Stimulated activated CD4-positive, alpha-beta T cell treated with anti-CD3 and anti-CD28 coated beads, Interleukin-2, amount 100 ng/mL, for 24 hours (primary cell): ENCODE data around the gene OR12D3.
"Not testable (repeated sequence)": the region's sequence is repeated elsewhere in the genome, so short reads cannot be mapped to it uniquely, and the experiment has no call there.

ENCODE experiments used
- DNase-seq, 2 donors: peaks; one replicate each; pipeline ENCODE4 v3.0.0-alpha.2; 2020

The OR12D3 gene, protein sequence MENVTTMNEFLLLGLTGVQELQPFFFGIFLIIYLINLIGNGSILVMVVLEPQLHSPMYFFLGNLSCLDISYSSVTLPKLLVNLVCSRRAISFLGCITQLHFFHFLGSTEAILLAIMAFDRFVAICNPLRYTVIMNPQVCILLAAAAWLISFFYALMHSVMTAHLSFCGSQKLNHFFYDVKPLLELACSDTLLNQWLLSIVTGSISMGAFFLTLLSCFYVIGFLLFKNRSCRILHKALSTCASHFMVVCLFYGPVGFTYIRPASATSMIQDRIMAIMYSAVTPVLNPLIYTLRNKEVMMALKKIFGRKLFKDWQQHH

DNA sequence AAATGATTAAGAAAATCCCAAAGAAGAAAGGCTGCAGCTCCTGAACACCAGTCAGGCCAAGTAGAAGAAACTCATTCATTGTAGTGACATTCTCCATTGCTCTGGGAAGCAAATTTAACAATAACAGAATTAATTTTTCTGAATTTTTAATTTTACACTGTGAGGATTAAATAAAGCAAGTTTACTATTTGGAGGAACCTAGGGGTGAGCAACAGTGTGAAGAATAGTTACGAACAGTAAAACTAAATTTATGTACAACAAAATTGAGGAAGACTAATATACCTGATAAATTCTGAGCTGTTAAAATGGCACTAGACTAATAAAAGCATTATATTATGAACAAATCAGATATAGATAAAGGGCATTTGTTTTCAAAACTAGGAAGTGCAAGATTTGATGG lies at the start of gene OR12D3:
OR12D3 (minus strand) TSS at position 101 of the 400 bp plus-strand sequence; CDS start at position 97, 4 bp downstream.
- no peak for DNase-seq

DNA sequence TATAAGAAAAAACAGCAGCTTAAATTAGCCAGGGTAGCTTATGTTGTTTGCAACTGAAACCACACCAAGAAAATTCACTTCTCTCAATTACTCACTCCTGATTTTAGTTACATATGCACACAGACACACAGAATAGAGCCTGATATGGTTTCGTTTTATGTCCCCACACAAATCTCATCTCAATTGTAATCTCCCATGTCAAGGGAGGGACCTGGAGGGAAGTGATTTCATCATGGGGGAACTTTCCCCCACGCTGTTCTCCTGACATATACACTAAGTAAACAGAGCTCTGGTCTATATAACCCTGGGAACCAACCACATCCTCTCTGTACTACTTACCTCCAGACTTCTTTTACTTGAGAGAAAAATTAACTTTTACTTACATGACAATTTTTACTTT lies 49.5 kb upstream of the OR12D3 start:
- no peak for DNase-seq

DNA sequence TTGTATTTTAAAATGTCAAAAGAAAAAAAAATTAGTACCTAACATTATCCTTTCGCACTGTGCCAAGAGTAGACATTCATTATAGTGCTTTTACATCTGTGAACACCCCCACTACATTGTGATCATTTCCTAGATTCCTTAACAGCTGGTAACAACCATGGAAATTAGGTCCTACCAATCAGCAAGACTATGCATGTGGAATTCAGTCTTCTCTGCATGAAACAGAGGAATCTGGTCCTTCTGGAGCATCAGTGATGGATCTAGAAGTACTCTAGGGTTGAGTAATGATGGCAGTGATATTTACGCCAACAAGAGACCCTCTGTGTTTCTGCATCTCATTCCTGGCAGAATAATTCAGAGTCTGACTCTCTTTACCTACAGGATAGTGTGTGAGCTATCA lies 49.1 kb upstream of the OR12D3 start:
- no peak for DNase-seq

DNA sequence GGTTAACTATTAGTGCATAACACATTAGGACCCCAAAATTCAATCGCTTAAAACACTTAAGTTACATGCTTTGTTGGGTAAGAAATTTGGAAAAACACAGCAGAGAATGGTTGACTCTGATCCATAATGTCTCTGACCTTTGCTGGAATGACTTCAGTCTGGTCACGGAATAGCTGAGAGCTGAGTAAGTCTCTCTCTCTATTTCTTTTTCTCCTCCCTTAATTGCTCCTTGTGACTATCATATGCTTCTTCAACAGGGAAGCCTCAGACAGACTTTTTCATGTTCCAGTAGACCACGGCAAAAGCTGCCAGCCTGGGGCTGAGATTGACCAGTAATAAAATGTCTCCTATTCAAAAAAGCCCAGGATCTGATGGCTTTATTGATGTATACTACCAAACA lies 44.4 kb upstream of the OR12D3 start:
- DNase-seq, result no peak

DNA sequence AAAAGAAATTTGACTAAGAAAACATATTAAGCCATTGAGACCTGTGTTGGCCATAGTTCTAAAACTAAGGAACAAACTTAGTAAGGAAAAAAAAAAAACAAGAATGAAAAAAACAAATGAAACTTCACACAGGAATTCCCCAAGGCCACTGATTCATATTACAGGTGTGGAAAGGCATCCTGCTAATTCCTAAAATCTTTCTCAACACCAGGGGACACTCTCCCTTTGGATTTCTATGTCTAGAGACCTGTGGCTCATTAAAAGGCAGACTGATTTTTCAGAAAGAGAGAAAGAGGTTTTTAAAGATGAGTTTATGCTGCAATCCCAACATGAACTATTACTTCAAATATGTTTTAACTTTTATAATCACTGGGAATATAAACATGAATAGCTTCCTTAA lies 39.5 kb upstream of the OR12D3 start, which contains the start of gene OR12D1:
OR12D1 (plus strand) TSS at position 341 of the 400 bp plus-strand sequence.
- no peak for DNase-seq

DNA sequence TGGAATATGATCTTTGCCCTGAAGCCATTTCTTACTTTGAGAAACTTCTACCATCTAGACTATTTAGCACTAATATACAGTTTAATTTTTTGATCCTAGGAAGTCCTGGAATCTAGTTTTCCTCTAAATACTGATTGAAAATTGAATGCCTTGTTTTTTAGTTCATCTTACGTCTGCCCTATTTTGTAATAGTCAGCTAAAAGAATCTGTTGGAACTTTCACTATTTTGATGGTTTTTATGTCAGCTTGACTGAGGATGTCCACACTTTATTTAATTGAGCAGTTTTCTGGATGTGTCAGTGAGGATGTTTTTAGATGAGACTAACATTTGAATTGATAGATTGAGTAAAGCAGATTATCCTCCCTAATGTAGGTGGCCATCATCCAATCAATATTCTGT lies 28.7 kb upstream of the OR12D3 start:
- DNase-seq, result no peak

DNA sequence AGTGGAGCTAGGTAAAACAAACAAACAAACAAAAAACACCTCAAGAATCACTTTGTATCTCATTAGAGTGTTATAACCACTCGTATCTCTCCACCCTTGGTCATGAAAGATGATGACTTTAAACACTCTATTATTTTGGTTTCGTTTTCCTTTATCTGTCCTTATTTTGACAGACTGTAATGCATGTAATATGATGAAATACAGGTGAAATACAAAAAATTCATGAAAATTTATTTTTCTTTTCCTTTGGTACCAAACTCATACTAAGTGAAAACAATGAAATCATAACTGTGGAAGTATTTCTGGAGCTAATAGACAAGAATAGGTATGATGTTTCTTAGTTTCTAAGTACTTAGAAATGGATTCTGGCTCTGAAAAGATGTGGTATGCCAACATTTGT lies 24.4 kb upstream of the OR12D3 start:
- no peak for DNase-seq

DNA sequence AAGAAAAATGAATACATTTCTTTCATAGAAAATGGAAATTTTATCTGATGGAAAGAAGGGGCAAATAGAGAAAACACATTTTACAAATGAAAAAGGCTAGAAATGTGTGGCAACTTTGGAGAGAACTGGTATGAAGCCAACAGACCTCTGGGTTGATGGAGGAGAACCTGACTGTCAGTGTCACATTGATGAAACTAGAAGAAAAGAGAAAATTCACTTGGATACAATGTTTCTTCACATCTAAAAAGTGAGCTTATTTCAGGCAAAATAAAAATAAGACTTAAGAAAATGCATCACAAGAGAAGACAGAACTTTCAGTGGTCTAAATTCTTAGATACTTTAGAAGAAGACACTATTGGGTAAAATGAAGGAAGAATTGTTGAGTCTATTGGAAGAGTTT lies 20.2 kb upstream of the OR12D3 start, which contains the start of gene OR12D2:
OR12D2 (plus strand) TSS at position 301 of the 400 bp plus-strand sequence. CDS start 1,069 bp downstream, outside the sequence.
- no peak for DNase-seq

DNA sequence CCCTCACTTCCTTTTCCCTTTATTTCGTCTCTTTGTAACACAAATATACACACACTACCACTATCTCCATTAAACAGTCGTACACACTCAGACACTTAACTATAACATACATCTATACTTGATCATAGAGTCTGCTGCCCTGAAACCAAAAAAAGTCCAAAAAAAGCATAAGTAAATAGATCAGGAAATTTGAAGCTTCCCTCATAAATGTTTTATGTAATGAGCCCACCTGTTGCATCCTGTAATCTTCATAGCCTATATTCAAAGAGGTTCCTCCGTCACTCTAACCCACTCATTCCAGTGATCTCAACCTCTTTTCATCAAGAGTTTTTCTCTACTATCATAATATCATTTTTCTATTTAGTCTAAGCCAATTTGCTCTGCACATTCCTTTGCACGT lies 13.4 kb upstream of the OR12D3 start:
- DNase-seq, result no peak

DNA sequence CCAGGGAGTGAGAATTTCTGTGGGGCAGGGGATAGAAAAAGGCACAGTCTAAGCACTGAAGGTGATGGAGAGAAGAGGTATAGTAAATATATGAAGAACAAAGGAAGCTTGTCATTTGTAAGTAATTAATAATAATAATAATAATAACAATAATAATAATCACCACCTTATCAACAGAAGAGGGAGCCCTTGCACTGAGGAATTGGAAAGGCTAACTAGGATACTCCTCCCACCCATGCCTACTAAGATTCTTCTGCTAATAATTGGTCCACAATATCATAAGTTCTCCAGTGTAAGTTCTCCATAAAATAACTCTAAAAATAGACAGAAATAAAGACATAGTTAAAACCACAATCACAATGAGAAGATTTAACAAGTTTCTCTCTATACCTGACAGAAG lies 912 bp upstream of the OR12D3 start:
- DNase-seq, result no peak

DNA sequence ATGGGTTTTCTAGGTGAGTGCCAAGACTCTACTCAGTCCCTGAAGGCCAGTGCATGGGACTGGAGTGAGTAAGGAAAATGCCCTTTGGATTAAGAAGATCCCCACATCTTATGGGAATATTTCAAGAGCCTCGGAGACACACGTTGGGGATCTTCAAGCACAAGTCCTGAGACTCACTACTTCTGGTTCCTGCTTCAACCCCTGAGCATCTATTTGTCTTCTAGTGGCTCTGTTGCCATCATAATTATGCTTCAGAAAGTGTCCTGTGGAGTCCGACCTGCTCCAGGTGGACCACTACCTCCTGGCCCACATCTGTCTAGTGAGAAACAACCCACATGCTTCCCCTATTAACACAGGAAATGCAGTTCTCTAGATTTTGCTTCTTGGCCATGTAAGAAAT lies 6.3 kb downstream of the OR12D3 start, which contains the start of gene OR5V1:
OR5V1 (minus strand) TSS at position 101 of the 400 bp plus-strand sequence. CDS start 12,670 bp downstream, outside the sequence.
- DNase-seq, result no peak

DNA sequence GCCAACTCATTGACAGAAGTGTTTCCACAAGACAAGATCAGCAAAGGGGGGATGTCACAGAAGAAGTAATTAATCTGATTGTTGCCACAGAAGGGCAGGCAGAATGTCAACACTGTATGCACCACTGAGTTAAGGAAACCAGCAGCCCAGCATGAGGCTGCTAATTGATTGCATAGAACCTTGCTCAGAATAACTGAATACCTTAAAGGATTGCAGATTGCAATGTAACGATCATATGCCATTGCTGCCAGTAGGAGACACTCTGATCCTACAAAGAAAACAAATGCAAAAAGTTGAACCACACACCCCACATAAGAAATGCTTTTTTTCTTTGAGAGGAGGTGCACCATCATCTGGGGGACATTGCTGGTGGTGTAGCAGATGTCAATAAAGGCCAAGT lies 19.5 kb downstream of the OR12D3 start:
- DNase-seq, result no peak

DNA sequence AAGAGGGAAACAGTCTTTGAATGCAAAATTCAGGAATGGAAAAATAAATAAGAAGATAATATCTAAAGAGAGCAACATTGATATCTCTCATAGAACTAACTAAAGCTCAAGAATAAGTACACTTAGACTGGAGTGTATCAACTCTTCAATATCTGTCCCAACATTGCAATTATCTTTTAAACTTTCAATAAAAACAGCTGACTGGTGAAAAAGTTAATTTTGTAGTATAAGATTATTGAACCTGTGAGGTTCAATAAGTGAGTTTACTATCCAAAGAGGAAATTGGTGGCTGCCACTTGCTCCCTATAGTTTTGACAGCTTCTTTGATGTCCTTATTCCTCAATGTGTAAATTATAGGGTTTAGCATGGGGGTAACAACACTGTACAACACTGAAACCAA lies 20.1 kb downstream of the OR12D3 start:
- DNase-seq, result no peak

DNA sequence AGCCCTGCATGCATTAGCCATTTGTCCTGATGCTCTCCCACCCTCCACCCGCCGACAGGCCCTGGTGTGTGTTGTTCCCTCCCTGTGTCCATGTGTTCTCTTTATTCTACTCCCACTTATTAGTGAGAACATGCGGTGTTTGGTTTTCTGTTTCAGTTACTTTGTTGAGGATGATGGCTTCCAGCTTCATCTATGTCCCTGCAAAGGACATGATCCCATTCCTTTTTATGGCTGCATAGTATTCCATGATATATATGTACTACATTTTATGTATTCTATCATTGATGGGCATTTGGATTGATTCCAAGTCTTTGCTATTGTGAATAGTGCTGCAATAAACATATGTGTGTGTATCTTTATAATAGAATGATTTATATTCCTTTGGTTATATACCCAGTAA lies 25.7 kb downstream of the OR12D3 start:
- not testable (repeated sequence) for DNase-seq

DNA sequence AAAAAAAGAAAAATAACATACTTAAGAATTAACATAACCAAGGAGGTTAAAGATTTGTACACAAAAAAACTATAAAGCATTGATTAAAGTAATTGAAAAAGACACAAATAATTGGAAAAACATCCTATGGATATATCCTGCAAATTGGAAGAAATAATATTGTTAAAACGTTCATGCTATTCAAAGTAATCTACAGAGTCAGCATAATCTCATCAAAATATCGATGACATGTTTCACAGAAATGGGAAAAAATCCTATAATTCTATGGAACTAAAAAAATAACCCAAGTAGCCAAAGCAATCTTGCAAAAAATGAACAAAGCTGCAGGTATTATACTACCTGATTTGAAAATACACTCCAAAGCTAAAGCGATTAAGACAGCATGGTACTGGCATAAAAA lies 29.7 kb downstream of the OR12D3 start:
- DNase-seq, result no peak

DNA sequence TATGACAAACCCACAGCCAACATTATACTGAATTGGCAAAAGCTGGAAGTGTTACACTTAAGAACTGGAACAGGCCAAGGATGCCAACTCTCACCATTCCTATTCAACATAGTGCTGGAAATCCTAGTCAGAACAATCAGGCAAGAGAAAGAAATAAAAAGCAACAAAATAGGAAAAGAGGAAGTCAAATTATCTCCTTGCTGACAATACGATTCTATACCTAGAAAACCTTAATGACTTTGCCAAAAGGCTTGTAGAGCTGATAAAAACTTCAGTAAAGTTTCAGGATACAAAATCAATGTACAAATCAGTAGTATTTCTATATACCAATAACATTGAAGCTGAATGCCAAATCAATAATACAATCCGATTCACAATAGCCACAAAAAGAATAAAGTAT lies 38.8 kb downstream of the OR12D3 start:
- DNase-seq, result no peak

DNA sequence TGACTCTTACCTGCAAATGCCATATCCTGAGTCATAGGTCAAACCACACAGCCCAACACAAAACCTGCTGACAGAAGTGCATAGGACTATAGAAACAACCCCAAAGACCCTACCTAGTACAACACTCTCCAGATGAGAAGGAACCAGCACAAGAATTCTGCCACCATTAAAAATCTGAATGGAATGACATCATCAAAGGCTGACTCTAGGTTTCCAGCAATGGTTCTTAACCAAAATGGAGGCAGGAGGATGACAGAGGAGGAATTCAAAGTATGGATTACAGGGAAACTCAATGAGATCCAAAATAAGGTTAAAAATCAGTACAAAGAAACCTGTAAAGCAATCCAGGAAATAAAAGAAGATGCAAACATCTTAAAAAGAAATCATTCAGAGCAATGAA lies 42.4 kb downstream of the OR12D3 start:
- DNase-seq, result no peak

DNA sequence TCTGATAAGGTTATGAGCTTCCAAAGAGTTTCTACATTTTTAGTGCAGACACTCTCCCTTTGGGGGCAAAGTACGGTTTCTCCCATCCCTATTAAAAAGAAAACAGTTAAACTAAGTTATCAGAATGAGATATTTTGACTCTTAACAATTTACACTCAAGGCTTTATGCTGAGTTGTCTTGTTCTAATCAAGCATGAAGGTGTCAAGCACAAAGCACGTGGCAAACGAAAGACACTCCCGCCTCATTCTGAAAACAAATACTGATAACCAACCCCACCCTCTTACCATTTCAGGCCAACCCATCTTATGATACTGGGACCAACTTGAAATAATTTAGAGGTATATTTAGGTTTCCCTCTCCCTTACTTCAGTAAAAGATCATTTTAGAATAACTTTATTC lies 49.3 kb downstream of the OR12D3 start:
- DNase-seq, result no peak
